ENCODE data around the gene INKA2.

- TF ChIP-seq TCF7L2 (IDR thresholded peaks at IDR 0.05; ENCODE audit: low read depth, low read length) (no peak), CTCF (IDR thresholded peaks at IDR 0.05) (no peak), REST (IDR thresholded peaks at IDR 0.05; ENCODE audit: insufficient read depth in 1 of 2, low read depth in 2 of 2, low read length in 1 of 2) (no peak), SIN3A (IDR thresholded peaks at IDR 0.05; ENCODE audit: borderline replicate concordance, insufficient read depth, low read depth, low read length) (no peak), POLR2AphosphoS5 (IDR thresholded peaks at IDR 0.05; ENCODE audit: low read depth, low read length) (no peak)
Observed at GRCh38 chr1:111756124-111756513, 16.9 kb upstream of the INKA2 start.

Data from Panc1 (cell line).